ENCODE results near the gene CCNYL1.
A peak's percentile ranks its signal among the peaks of the same experiment; 100 is the strongest.
"Not testable (repeated sequence)": the region's sequence is repeated elsewhere in the genome, so short reads cannot be mapped to it uniquely, and the experiment has no call there.

The CCNYL1 gene

GRCh38 chr2:207729465-207729998, 18.1 kb downstream of the CCNYL1 start:
- Histone ChIP-seq H3K4me1 (no peaks in the 10 kb centered on the region), H3K4me3 (ENCODE audit: low read depth, low read length) (no peak overlapping the region), H3K36me3 (no peaks in the 10 kb centered on the region), H3K27me3 (no peaks in the 10 kb centered on the region), H3K9me3 (no peaks in the 10 kb centered on the region)
- no peak for DNase-seq
- no peak for TF ChIP-seq CTCF (IDR thresholded peaks at IDR 0.05; ENCODE audit: low read depth, low read length)

GRCh38 chr2:207731138-207731537, 19.7 kb downstream of the CCNYL1 start:
- Histone ChIP-seq H3K4me1 (no peaks in the 10 kb centered on the region), H3K27me3 (no peaks in the 10 kb centered on the region), H3K9me3 (no peaks in the 10 kb centered on the region), H3K4me3 (ENCODE audit: low read depth, low read length) (no peak overlapping the region), H3K36me3 (no peaks in the 10 kb centered on the region)
- no peak for DNase-seq
- no peak for TF ChIP-seq CTCF (IDR thresholded peaks at IDR 0.05; ENCODE audit: low read depth, low read length)

GRCh38 chr2:207733597-207734240, 22.3 kb downstream of the CCNYL1 start:
- H3K4me1 ChIP-seq = no peaks in the 10 kb centered on the region
- no peaks in the 10 kb centered on the region for H3K9me3 ChIP-seq
- TF ChIP-seq CTCF (IDR thresholded peaks at IDR 0.05; ENCODE audit: low read depth, low read length) = no peak
- no peak for DNase-seq
- no peaks in the 10 kb centered on the region for H3K27me3 ChIP-seq
- no peaks in the 10 kb centered on the region for H3K36me3 ChIP-seq
- H3K4me3 ChIP-seq (ENCODE audit: low read depth, low read length) = no peak overlapping the region

- Histone ChIP-seq H3K27me3 (no peaks in the 10 kb centered on the region), H3K9me3 (no peaks in the 10 kb centered on the region), H3K36me3 (no peaks in the 10 kb centered on the region), H3K4me1 (no peaks in the 10 kb centered on the region), H3K4me3 (ENCODE audit: low read depth, low read length) (no peak overlapping the region)
- no peak for DNase-seq
- peak; percentile 71 for TF ChIP-seq CTCF (IDR thresholded peaks at IDR 0.05; ENCODE audit: low read depth, low read length)
These were observed 22.8 kb downstream of the CCNYL1 start for GRCh38 chr2:207734264-207734635.

DNA sequence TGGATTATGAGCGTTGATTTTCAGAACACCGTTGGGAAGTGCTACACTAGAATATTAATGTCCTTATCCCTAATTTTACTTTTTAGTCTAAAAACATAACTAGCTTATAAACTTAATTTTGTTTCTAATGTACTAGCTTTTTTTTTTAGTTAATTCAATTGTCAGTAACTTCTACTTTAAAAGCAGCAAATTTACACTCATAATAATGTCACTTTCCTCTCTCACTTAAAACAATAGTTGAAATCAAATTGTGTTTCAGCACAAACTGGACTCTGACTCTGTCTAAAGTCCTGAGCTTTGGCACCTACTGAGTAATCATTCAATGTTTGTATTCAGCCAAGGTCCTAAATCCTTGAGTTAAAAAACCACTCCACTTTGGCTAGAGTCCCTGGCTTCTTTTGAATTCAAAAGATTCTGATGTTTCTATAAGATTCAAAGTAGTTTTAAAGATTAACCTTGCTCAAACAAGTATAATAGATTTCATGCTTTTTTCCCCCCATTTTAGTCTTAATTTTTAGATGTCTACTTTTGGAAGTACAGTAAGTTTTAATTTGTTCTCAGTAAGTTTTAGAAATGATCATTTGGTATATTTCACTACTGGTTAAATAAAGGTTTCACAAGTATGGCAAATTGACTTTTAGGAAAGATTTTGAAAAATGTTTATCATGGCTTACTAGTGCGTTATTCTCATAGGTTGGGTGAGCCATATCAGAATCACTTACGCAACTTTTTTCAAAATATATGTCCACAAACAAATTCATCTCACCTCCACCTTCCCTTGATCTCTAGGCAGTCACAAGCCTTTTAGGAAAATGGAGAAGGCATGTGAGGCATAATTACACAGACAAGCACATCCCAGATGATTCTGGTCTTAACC, 23.4 kb downstream of the CCNYL1 start:
- Histone ChIP-seq H3K4me3 (ENCODE audit: low read depth, low read length) (no peak overlapping the region), H3K36me3 (no peaks in the 10 kb centered on the region), H3K9me3 (no peaks in the 10 kb centered on the region), H3K4me1 (no peaks in the 10 kb centered on the region), H3K27me3 (no peaks in the 10 kb centered on the region)
- DNase-seq = no peak
- no peak for TF ChIP-seq CTCF (IDR thresholded peaks at IDR 0.05; ENCODE audit: low read depth, low read length)

- H3K36me3 ChIP-seq; H3K27me3 ChIP-seq; DNase-seq; H3K9me3 ChIP-seq; H3K4me3 ChIP-seq (ENCODE audit: low read depth, low read length); H3K4me1 ChIP-seq: not testable (repeated sequence)
These were observed 24.0 kb downstream of the CCNYL1 start for GRCh38 chr2:207735513-207735859.
